OCI-LY1 (cell line): Measurements from ENCODE around the gene SNCB.

ENCODE experiments used
- H2AFZ ChIP-seq: fragments of 200-600 bp; sonication (generic), shearing (Covaris generic); 2 replicates; pipeline ENCODE4 v1.6.0; 2014; ENCODE audit warnings: antibody characterized with exemption, mild to moderate bottlenecking, low read length
- H3F3A ChIP-seq: fragments of 200-600 bp; sonication (generic), shearing (Covaris generic); 2 replicates; pipeline ENCODE4 v1.6.0; 2014; ENCODE audit warnings: mild to moderate bottlenecking, antibody characterized with exemption, low read length, moderate library complexity; ENCODE audit not compliant: insufficient read depth
- H3K27ac ChIP-seq: fragments of 200-600 bp; sonication (generic); 2 replicates; pipeline ENCODE4 v1.5.1; 2014; ENCODE audit warnings: low read length, mixed run types, mild to moderate bottlenecking, low read depth; ENCODE audit not compliant: poor library complexity, severe bottlenecking
- H3K27me3 ChIP-seq: fragments of 200-600 bp; sonication (generic); 2 replicates; pipeline ENCODE4 v1.6.0; 2014; ENCODE audit warnings: antibody characterized with exemption, mild to moderate bottlenecking, low read length, moderate library complexity; ENCODE audit not compliant: insufficient read depth
- H3K36me3 ChIP-seq: fragments of 200-600 bp; sonication (generic); 2 replicates; pipeline ENCODE4 v1.6.1; 2014; ENCODE audit warnings: mild to moderate bottlenecking, antibody characterized with exemption, low read length, moderate library complexity, mixed read lengths; ENCODE audit not compliant: insufficient read depth
- H3K4me1 ChIP-seq: fragments of 200-600 bp; sonication (generic); 2 replicates; pipeline ENCODE4 v1.5.1; 2014; ENCODE audit warnings: mild to moderate bottlenecking, low read length, moderate library complexity; ENCODE audit not compliant: insufficient read depth, severe bottlenecking
- H3K4me2 ChIP-seq: fragments of 200-600 bp; sonication (generic), shearing (Covaris generic); 2 replicates; pipeline ENCODE4 v1.6.1; 2014; ENCODE audit warnings: low read length
- H3K4me3 ChIP-seq: fragments of 200-600 bp; sonication (generic); 2 replicates; pipeline ENCODE4 v1.5.1; 2014; ENCODE audit warnings: low read length, low read depth, mild to moderate bottlenecking, mixed read lengths; ENCODE audit not compliant: poor library complexity, severe bottlenecking
- H3K79me2 ChIP-seq: fragments of 200-600 bp; shearing (Covaris generic); 2 replicates; pipeline ENCODE4 v1.6.1; 2016; ENCODE audit warnings: mixed run types, low read length, mixed read lengths; ENCODE audit not compliant: insufficient read depth
- H3K9ac ChIP-seq: fragments of 200-600 bp; sonication (generic), shearing (Covaris generic); 2 replicates; pipeline ENCODE4 v1.6.1; 2014; ENCODE audit warnings: mild to moderate bottlenecking, low read length, mixed read lengths
- H3K9me2 ChIP-seq: fragments of 200-600 bp; sonication (generic), shearing (Covaris generic); 2 replicates; pipeline ENCODE4 v1.6.1; 2014; ENCODE audit warnings: low read depth, mild to moderate bottlenecking, low read length, mixed read lengths
- H3K9me3 ChIP-seq: fragments of 200-600 bp; shearing (Covaris generic); 2 replicates; pipeline ENCODE4 v1.6.1; 2014; ENCODE audit warnings: low read length, mixed read lengths
- H4K20me1 ChIP-seq: fragments of 200-600 bp; sonication (generic), shearing (Covaris generic); 2 replicates; pipeline ENCODE4 v1.6.0; 2016; ENCODE audit warnings: mild to moderate bottlenecking, low read length; ENCODE audit not compliant: insufficient read depth
- EZH2 ChIP-seq: fragments of 200-600 bp; sonication (generic), shearing (Covaris generic); IDR thresholded peaks from 2 replicates; pipeline ENCODE4 v1.8.0; 2017; ENCODE audit warnings: borderline replicate concordance, mixed run types, mild to moderate bottlenecking, antibody characterized with exemption, low read length, moderate library complexity, mixed read lengths
- TF ChIP-seq, protein P1 (sequence below): fragments of 200-600 bp; sonication (generic), shearing (Covaris generic); IDR thresholded peaks from 2 replicates; pipeline ENCODE4 v1.5.1; 2017; ENCODE audit warnings: mild to moderate bottlenecking, antibody characterized with exemption, low read length, moderate library complexity, mixed read lengths

Gene SNCB

DNA sequence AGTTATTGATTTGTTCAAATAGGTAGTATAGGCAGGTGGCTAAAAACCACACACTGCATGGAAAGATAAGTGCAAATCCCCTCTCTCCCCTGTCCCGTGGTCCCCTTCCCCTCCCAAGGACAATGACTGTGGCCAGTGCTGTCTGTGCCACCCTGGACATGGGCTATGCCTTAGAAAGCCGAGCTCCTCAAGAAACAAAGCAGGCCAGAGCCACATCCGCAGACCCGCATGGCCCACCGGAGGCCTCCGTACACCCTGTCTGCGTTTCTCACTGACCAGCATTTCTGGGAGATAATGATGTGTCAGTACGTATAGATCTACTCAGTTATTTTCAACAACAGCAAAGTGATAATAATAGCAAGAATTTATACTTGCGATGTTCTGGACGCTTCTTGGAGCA, 33.2 kb upstream of the SNCB start:
- Histone ChIP-seq H4K20me1 (no peaks in the 10 kb centered on the region), H3K36me3 (no peaks in the 10 kb centered on the region), H3K9me3 (no peaks in the 10 kb centered on the region), H3K79me2 (no peaks in the 10 kb centered on the region), H3K4me3 (no peak overlapping the region), H3K4me1 (no peaks in the 10 kb centered on the region), H3K27me3 (peaks cover 3% of the 10 kb centered on the region; the same call in 1 of the 2 replicates), H3K9me2 (no peaks in the 10 kb centered on the region), H3K4me2 (no peak overlapping the region), H2AFZ (no peak overlapping the region), H3F3A (no peaks in the 10 kb centered on the region), H3K9ac (no peak overlapping the region), H3K27ac (no peak overlapping the region)
- TF ChIP-seq, protein P1, sequence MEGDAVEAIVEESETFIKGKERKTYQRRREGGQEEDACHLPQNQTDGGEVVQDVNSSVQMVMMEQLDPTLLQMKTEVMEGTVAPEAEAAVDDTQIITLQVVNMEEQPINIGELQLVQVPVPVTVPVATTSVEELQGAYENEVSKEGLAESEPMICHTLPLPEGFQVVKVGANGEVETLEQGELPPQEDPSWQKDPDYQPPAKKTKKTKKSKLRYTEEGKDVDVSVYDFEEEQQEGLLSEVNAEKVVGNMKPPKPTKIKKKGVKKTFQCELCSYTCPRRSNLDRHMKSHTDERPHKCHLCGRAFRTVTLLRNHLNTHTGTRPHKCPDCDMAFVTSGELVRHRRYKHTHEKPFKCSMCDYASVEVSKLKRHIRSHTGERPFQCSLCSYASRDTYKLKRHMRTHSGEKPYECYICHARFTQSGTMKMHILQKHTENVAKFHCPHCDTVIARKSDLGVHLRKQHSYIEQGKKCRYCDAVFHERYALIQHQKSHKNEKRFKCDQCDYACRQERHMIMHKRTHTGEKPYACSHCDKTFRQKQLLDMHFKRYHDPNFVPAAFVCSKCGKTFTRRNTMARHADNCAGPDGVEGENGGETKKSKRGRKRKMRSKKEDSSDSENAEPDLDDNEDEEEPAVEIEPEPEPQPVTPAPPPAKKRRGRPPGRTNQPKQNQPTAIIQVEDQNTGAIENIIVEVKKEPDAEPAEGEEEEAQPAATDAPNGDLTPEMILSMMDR = no peak
- TF ChIP-seq EZH2 = no peak

DNA sequence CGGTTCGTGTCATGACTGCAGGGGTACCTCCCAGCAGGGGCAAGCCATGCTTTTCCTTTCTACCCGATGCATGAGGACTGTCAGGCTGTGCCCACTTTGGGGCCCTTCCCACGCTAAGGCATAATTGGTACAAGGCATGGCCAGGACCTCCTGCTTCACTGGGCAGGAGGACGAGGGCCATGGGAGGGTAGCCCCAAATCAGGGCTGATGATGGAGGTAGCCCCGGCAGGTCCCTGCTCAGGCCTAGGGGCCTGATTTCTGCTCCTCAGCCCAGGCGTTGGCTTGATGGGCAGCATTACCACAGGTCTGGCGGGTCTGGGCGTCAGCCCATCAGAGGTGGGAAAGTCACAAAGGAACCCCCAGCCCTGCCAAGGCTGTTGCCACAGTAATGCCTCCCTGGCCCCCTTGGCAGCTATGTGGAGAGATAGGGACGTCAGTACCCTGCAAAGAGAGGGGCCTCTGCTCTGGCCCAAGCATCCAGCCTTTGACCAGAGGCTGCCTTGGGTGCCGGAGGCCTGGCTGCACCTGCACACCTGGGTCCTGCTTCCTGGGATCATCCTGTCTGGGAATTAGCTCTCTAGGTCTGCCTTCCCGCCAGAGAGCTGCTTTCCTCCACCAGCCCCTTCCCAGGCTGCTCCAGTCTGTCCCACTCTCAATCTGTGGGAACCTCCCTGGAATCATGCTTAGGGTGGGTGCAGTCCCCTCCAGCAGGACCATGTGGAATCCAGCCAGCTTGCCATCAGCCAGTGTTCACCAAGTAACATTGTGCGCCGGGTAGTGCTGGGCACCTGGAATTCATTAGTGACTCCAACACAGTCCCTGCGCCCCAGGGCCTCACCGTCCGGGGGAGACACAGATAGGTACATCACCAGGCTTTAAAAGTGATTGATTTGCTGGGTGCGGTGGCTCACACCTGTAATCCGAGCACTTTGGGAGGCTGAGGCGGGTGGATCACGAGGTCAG, 32.3 kb upstream of the SNCB start:
- no peaks in the 10 kb centered on the region for H3K36me3 ChIP-seq
- no peak overlapping the region for H2AFZ ChIP-seq
- TF ChIP-seq, protein P1 = no peak
- TF ChIP-seq EZH2 = no peak
- H3K4me1 ChIP-seq = no peaks in the 10 kb centered on the region
- peaks cover 3% of the 10 kb centered on the region; the same call in 1 of the 2 replicates for H3K27me3 ChIP-seq
- H3K79me2 ChIP-seq = no peaks in the 10 kb centered on the region
- no peak overlapping the region for H3K9ac ChIP-seq
- no peaks in the 10 kb centered on the region for H3K9me3 ChIP-seq
- H3K9me2 ChIP-seq = no peaks in the 10 kb centered on the region
- no peak overlapping the region for H3K4me3 ChIP-seq
- no peak overlapping the region for H3K27ac ChIP-seq
- no peaks in the 10 kb centered on the region for H4K20me1 ChIP-seq
- H3F3A ChIP-seq = no peaks in the 10 kb centered on the region
- H3K4me2 ChIP-seq = no peak overlapping the region

DNA sequence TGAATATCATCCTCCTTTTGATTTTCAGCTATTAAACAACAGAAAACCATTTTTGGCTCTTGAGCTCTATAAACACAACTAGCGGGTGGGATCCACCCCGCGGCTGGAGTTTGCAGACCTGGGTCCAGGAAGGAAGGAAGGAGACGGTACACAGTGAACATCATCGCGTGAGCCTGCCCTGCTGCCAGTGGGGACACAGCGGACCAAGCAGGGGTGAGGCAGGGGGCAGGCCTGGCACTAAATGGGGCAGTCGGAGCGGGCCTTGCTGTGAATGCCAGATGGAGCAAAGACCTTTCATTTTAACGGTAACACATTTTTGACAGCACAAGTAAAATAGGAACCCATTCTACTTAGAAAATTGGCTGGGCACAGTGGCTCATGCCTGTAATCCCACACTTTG, 31.3 kb upstream of the SNCB start:
- H3K9me2 ChIP-seq = no peaks in the 10 kb centered on the region
- peaks cover 3% of the 10 kb centered on the region; the same call in 1 of the 2 replicates for H3K27me3 ChIP-seq
- TF ChIP-seq, protein P1 = no peak
- TF ChIP-seq EZH2 = no peak
- no peaks in the 10 kb centered on the region for H3F3A ChIP-seq
- no peaks in the 10 kb centered on the region for H3K9me3 ChIP-seq
- H2AFZ ChIP-seq = no peak overlapping the region
- H3K36me3 ChIP-seq = no peaks in the 10 kb centered on the region
- no peak overlapping the region for H3K9ac ChIP-seq
- H3K4me3 ChIP-seq = no peak overlapping the region
- no peaks in the 10 kb centered on the region for H4K20me1 ChIP-seq
- no peak overlapping the region for H3K4me2 ChIP-seq
- no peaks in the 10 kb centered on the region for H3K79me2 ChIP-seq
- no peaks in the 10 kb centered on the region for H3K4me1 ChIP-seq
- H3K27ac ChIP-seq = no peak overlapping the region
